HepG2 (cell line): ENCODE data around the gene LSM10. TPM values are rescaled to one million over a fixed set of nuclear protein-coding genes. Genes with fewer than 3 reads are reported as not detected.

Experiments used
- AGO2 ChIP-seq: fragments of 200-400 bp; formaldehyde crosslinking; optimal IDR thresholded peaks from 2 replicates; pipeline ENCODE3; 2017; ENCODE audit warnings: mild to moderate bottlenecking, low read depth, low read length, moderate library complexity
- ASH2L ChIP-seq: fragments of 300-600, 200-600 bp; sonication (generic); IDR thresholded peaks from 2 replicates; pipeline ENCODE4 v1.7.0; 2017; ENCODE audit warnings: low read depth, mild to moderate bottlenecking, moderate library complexity, mixed read lengths, low read length; ENCODE audit not compliant: insufficient read length
- CHD2 ChIP-seq: IDR thresholded peaks from 2 replicates; pipeline ENCODE4 v1.6.1; 2011; ENCODE audit warnings: low read depth, low read length, improper control_type of control experiment
- NONO ChIP-seq, 2 experiments: fragments of 450-650 bp in 1 of 2; sonication (generic) in 1 of 2; formaldehyde crosslinking in 1 of 2; IDR thresholded peaks in 1 of 2; conservative IDR thresholded peaks in 1 of 2; 2 replicates each; pipeline versions ENCODE4 v1.6.1 to v1.8.0; 2017 to 2022; ENCODE audit warnings: mild to moderate bottlenecking in 1 of 2, missing genetic modification reagents in 1 of 2, moderate library complexity in 1 of 2
- SATB2 ChIP-seq: sonication (generic); formaldehyde crosslinking; IDR thresholded peaks from 2 replicates; pipeline ENCODE4 v1.5.0; 2020; ENCODE audit warnings: missing genetic modification reagents
- SIX4 ChIP-seq: sonication (generic); formaldehyde crosslinking; IDR thresholded peaks from 2 replicates; pipeline ENCODE4 v1.4.0; 2020; ENCODE audit warnings: missing genetic modification reagents
- ZMAT3 ChIP-seq: sonication (generic); formaldehyde crosslinking; conservative IDR thresholded peaks from 2 replicates; pipeline ENCODE4 v1.7.0; 2021; ENCODE audit warnings: missing genetic modification reagents
- ZNF124 ChIP-seq: sonication (generic); formaldehyde crosslinking; IDR thresholded peaks from 2 replicates; pipeline ENCODE4 v1.4.0; 2020; ENCODE audit warnings: missing genetic modification reagents
- ZNF143 ChIP-seq: sonication (generic); formaldehyde crosslinking; IDR thresholded peaks from 2 replicates; pipeline ENCODE4 v1.4.0; 2020; ENCODE audit warnings: missing genetic modification reagents
- ZNF451 ChIP-seq: sonication (generic); formaldehyde crosslinking; IDR thresholded peaks from 2 replicates; pipeline ENCODE4 v1.5.0; 2020; ENCODE audit warnings: mild to moderate bottlenecking, missing genetic modification reagents
- ZNF567 ChIP-seq: sonication (generic); formaldehyde crosslinking; IDR thresholded peaks from 2 replicates; pipeline ENCODE4 v1.8.1; 2023; ENCODE audit warnings: mild to moderate bottlenecking, missing genetic modification reagents, borderline replicate concordance
- ZNF615 ChIP-seq: sonication (generic); formaldehyde crosslinking; IDR thresholded peaks from 2 replicates; pipeline ENCODE4 v1.5.0; 2020; ENCODE audit warnings: mild to moderate bottlenecking, missing genetic modification reagents, borderline replicate concordance
- ZNF782 ChIP-seq: sonication (generic); formaldehyde crosslinking; IDR thresholded peaks from 2 replicates; pipeline ENCODE4 v1.4.0; 2020; ENCODE audit warnings: missing genetic modification reagents, mild to moderate bottlenecking, borderline replicate concordance
- polyA plus RNA-seq, 8 experiments: library from polyadenylated mRNA; depleted of rRNA in 3 of 8; stranded (reverse) in 7 of 8; unstranded in 1 of 8; fragments of >200 nt; fragmentation: Illumina TruSeq in 4 of 8; extraction: Trizol in 4 of 8; gene quantifications; 2 replicates each; pipeline versions ENCODE4 v1.2.1 to v1.2.3, GENCODE V29; 2011 to 2016; ENCODE audit warnings: low read depth in 4 of 8, missing spikeins in 1 of 8, mixed read lengths in 1 of 8; ENCODE audit not compliant: insufficient read depth in 1 of 8
- total RNA-seq, 5 experiments: library from RNA; depleted of rRNA; stranded (reverse); fragments of >200 nt; fragmentation: Illumina TruSeq; extraction: Trizol; gene quantifications; 2 replicates each; pipeline ENCODE4 v1.2.3, GENCODE V29; 2016; ENCODE audit warnings: low read depth in 1 of 5
- TF ChIP-seq, protein P1 (sequence below): sonication (generic); formaldehyde crosslinking; IDR thresholded peaks from 2 replicates; pipeline ENCODE4 v1.5.1; 2020; ENCODE audit warnings: mild to moderate bottlenecking, missing genetic modification reagents, moderate library complexity
- TF ChIP-seq, protein P2 (sequence below): sonication (generic); formaldehyde crosslinking; IDR thresholded peaks from 2 replicates; pipeline ENCODE4 v1.4.0; 2020; ENCODE audit warnings: missing genetic modification reagents
- TF ChIP-seq, protein P3 (sequence below): IDR thresholded peaks from 2 replicates; pipeline ENCODE4 v1.6.1; 2016; ENCODE audit warnings: missing biosample characterization, missing genetic modification reagents, low read depth

Gene LSM10
- total and polyA plus RNA-seq, 2 of the 13 experiments (the other 11 are each of a cell fraction or from before 2014, with no cell fraction given) = 14.0 to 52.0 TPM

DNA sequence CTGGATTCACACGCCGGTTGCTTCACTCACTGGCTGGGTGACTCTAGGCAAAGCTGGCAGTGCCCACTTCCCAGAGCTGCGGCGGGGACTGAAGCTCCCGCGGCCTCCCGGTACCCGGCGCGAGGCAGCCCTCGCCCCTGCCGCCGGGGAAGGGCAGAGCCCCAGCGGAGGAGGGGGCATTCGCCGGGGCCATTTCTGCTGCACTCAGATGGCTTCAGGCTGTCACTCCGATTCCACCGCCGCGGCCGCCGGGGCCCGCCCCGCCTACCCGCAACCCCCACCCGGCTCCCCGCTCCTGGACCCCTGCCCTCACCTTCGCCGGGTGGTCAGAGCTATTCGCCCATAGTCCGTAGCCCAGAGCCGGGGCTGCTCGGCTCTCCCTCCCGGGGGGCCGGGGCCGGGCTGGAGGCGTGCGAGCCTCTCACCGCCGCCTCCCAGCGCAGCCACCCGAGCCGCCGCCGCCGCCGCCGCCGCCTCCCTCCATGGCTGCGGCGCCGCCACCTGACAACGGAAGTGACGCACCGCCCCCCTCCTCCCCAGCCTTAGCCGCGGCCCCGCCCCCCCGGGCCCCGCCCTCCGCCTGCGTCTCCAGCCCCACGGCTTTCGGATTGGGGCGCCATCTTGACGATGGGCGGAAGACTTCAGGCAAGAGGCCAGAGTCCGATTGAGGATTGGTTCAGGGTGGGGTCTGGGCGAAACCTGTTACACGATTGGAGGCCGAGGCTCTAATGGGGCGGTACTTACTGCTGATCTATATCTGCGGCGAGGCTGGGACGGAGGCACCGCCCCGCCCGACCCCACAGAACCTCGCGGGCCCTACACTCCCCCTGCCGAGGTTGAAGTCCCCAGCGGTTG, 12.1 kb downstream of the LSM10 start, which contains the start of gene STK40 (continued):
- no peak for TF ChIP-seq ZNF567
- peak; percentile 62 for TF ChIP-seq ZNF143
- TF ChIP-seq SATB2 (CRISPR knock-in tag) = no peak
- TF ChIP-seq, protein P1, sequence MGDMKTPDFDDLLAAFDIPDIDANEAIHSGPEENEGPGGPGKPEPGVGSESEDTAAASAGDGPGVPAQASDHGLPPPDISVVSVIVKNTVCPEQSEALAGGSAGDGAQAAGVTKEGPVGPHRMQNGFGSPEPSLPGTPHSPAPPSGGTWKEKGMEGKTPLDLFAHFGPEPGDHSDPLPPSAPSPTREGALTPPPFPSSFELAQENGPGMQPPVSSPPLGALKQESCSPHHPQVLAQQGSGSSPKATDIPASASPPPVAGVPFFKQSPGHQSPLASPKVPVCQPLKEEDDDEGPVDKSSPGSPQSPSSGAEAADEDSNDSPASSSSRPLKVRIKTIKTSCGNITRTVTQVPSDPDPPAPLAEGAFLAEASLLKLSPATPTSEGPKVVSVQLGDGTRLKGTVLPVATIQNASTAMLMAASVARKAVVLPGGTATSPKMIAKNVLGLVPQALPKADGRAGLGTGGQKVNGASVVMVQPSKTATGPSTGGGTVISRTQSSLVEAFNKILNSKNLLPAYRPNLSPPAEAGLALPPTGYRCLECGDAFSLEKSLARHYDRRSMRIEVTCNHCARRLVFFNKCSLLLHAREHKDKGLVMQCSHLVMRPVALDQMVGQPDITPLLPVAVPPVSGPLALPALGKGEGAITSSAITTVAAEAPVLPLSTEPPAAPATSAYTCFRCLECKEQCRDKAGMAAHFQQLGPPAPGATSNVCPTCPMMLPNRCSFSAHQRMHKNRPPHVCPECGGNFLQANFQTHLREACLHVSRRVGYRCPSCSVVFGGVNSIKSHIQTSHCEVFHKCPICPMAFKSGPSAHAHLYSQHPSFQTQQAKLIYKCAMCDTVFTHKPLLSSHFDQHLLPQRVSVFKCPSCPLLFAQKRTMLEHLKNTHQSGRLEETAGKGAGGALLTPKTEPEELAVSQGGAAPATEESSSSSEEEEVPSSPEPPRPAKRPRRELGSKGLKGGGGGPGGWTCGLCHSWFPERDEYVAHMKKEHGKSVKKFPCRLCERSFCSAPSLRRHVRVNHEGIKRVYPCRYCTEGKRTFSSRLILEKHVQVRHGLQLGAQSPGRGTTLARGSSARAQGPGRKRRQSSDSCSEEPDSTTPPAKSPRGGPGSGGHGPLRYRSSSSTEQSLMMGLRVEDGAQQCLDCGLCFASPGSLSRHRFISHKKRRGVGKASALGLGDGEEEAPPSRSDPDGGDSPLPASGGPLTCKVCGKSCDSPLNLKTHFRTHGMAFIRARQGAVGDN (CRISPR knock-in tag) = peak; percentile 34; the same call in 1 of the 2 replicates
- TF ChIP-seq SIX4 (CRISPR knock-in tag) = no peak
- no peak for TF ChIP-seq ZNF124 (CRISPR knock-in tag)
- peak; percentile 21 for TF ChIP-seq ASH2L
- no peak for TF ChIP-seq ZMAT3 (CRISPR knock-in tag)
- TF ChIP-seq NONO (IDR thresholded peaks at IDR 0.05) = no peak
- peak; percentile 35; the same call in 1 of the 2 replicates for TF ChIP-seq NONO (CRISPR knock-in tag; conservative IDR thresholded peaks at IDR 0.05)
- TF ChIP-seq, protein P2, sequence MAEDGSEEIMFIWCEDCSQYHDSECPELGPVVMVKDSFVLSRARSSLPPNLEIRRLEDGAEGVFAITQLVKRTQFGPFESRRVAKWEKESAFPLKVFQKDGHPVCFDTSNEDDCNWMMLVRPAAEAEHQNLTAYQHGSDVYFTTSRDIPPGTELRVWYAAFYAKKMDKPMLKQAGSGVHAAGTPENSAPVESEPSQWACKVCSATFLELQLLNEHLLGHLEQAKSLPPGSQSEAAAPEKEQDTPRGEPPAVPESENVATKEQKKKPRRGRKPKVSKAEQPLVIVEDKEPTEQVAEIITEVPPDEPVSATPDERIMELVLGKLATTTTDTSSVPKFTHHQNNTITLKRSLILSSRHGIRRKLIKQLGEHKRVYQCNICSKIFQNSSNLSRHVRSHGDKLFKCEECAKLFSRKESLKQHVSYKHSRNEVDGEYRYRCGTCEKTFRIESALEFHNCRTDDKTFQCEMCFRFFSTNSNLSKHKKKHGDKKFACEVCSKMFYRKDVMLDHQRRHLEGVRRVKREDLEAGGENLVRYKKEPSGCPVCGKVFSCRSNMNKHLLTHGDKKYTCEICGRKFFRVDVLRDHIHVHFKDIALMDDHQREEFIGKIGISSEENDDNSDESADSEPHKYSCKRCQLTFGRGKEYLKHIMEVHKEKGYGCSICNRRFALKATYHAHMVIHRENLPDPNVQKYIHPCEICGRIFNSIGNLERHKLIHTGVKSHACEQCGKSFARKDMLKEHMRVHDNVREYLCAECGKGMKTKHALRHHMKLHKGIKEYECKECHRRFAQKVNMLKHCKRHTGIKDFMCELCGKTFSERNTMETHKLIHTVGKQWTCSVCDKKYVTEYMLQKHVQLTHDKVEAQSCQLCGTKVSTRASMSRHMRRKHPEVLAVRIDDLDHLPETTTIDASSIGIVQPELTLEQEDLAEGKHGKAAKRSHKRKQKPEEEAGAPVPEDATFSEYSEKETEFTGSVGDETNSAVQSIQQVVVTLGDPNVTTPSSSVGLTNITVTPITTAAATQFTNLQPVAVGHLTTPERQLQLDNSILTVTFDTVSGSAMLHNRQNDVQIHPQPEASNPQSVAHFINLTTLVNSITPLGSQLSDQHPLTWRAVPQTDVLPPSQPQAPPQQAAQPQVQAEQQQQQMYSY = no peak
- TF ChIP-seq AGO2 = peak; percentile 70
- TF ChIP-seq ZNF451 (CRISPR knock-in tag) = no peak
- TF ChIP-seq ZNF615 (CRISPR knock-in tag) = no peak
- TF ChIP-seq ZNF782 (CRISPR knock-in tag) = 0 out of 2 replicates have a peak, but pooled peaks have one; percentile 14
- TF ChIP-seq, protein P3, sequence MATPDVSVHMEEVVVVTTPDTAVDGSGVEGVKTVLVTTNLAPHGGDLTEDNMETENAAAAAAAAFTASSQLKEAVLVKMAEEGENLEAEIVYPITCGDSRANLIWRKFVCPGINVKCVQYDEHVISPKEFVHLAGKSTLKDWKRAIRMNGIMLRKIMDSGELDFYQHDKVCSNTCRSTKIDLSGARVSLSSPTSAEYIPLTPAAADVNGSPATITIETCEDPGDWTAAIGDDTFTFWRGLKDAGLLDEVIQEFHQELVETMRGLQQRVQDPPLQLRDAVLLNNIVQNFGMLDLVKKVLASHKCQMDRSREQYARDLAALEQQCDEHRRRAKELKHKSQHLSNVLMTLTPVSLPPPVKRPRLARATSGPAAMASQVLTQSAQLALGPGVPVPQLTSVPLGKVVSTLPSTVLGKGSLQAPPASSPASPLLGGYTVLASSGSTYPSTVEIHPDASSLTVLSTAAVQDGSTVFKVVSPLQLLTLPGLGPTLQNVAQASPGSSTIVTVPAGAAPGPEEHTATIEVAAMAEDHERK = peak; percentile 41; the same call in 1 of the 2 replicates
- peak; percentile 75 for TF ChIP-seq CHD2
